Measurements from ENCODE around the gene C1QTNF1.

The C1QTNF1 gene

DNA sequence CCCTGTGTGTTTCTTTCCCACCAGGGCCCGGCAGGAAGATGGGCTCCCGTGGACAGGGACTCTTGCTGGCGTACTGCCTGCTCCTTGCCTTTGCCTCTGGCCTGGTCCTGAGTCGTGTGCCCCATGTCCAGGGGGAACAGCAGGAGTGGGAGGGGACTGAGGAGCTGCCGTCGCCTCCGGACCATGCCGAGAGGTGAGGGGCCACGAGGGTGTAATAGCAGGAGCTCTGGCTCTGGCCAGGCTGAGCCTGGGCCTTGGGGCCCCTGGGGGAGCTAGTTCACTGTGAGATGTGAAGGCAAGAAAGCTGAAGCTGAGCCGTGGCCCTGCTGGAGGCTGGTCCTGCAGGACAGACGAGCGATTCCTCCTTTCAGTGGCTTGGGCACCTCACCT, 20.0 kb downstream of the C1QTNF1 start:
- H3K27ac ChIP-seq (ENCODE audit: low read length) = no peak overlapping the region
- no peak for DNase-seq (ENCODE audit: low read depth, low spot score)
- H3K4me1 ChIP-seq (ENCODE audit: control insufficient read depth, insufficient read depth, low read length) = no peaks in the 10 kb centered on the region
- no peaks in the 10 kb centered on the region for H3K9me3 ChIP-seq (ENCODE audit: control insufficient read depth, insufficient read depth, low read length)
- H3K36me3 ChIP-seq (ENCODE audit: control insufficient read depth, insufficient read depth, low read length) = no peaks in the 10 kb centered on the region; the same call in 1 of the 2 replicates
- no CpG with 5 or more reads among the region's 12 CpGs for WGBS (ENCODE audit: insufficient coverage, insufficient read length)
- no peak overlapping the region for H3K4me3 ChIP-seq (ENCODE audit: low read length)
- H3K27me3 ChIP-seq (ENCODE audit: control insufficient read depth, insufficient read depth, low read length) = no peaks in the 10 kb centered on the region

DNA sequence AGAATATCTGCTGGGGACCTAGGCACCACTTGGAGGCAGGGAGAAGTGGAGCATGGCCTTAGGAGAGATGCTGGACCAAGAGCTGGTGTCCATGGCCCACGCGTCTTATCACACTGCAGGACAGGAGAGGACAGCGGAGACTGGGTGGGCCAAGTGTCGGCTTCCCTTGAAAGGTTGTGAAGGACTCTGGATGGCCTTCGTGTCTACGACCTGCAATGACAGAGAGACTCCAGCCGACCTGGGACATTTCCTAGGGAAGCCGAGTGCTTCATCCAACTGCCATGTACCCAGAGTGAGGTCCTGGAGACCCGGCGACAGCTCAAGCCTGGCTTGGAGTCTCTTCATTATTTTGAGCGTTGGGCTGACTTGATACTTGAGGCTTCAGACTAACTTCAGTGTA, 20.5 kb downstream of the C1QTNF1 start:
- no CpG with 5 or more reads among the region's 11 CpGs for WGBS (ENCODE audit: insufficient coverage, insufficient read length)
- Histone ChIP-seq H3K27ac (ENCODE audit: low read length) (no peak overlapping the region), H3K4me3 (ENCODE audit: low read length) (no peak overlapping the region), H3K36me3 (ENCODE audit: control insufficient read depth, insufficient read depth, low read length) (no peaks in the 10 kb centered on the region; the same call in 1 of the 2 replicates), H3K27me3 (ENCODE audit: control insufficient read depth, insufficient read depth, low read length) (no peaks in the 10 kb centered on the region), H3K4me1 (ENCODE audit: control insufficient read depth, insufficient read depth, low read length) (no peaks in the 10 kb centered on the region), H3K9me3 (ENCODE audit: control insufficient read depth, insufficient read depth, low read length) (no peaks in the 10 kb centered on the region)
- DNase-seq (ENCODE audit: low read depth, low spot score) = no peak

DNA sequence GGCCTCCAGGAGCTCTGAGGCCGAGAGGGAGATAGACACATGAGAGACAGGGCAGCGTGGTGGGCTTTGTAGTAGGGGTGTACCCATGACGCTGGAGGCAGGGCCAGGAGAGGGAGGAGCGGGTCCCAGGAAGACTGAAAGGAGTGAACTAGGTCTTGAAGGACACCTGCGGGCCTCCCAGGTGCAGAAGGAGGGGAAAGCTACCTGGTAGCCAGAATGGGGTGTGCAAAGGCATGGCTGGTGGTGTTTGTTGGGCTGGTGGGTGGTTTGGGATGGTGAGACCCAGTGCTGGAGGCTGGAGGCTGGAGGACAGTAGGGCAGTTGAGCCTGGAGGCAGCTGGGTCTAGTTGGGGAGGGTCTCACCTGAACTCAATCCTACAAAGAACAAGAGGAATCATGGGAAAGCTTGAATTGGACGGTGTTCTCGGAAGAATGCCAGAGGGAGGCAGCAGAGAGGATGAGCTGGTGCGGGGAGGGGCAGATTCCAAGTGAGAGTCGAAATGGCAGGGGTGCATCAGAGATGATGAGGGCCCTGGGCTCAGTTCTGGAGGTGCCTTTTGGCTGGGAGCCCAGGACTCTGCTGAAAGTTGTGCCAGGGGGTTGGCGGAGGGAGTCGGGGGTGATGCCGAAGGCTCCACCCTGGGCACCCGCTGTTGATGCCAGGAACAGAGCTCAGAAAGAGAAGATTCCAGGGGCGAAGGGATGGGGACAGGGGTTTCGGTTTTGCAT, 21.2 kb downstream of the C1QTNF1 start:
- no peaks in the 10 kb centered on the region for H3K27me3 ChIP-seq (ENCODE audit: control insufficient read depth, insufficient read depth, low read length)
- no peak for DNase-seq (ENCODE audit: low read depth, low spot score)
- no peaks in the 10 kb centered on the region for H3K9me3 ChIP-seq (ENCODE audit: control insufficient read depth, insufficient read depth, low read length)
- no peaks in the 10 kb centered on the region for H3K4me1 ChIP-seq (ENCODE audit: control insufficient read depth, insufficient read depth, low read length)
- H3K4me3 ChIP-seq (ENCODE audit: low read length) = no peak overlapping the region
- no CpG with 5 or more reads among the region's 15 CpGs for WGBS (ENCODE audit: insufficient coverage, insufficient read length)
- H3K27ac ChIP-seq (ENCODE audit: low read length) = no peak overlapping the region
- H3K36me3 ChIP-seq (ENCODE audit: control insufficient read depth, insufficient read depth, low read length) = no peaks in the 10 kb centered on the region; the same call in 1 of the 2 replicates

DNA sequence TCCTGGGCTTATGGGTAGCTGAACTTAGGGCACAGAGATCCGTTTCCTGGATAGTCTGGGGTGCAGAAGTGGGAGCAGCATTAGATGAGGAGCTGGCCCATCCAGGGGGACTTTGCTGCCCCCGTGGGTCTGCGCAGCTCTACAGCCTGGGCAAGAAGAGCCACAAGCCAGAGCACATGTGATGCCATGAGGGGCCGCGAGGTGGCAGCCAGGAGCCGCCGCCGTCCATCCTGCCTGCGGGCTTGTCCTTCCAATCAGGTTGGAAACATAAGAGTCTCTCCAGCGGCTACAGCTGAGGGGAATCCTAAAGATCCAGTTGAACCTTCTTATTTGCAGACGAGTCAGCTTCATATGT, 21.9 kb downstream of the C1QTNF1 start:
- Histone ChIP-seq H3K4me1 (ENCODE audit: control insufficient read depth, insufficient read depth, low read length) (no peaks in the 10 kb centered on the region), H3K4me3 (ENCODE audit: low read length) (no peak overlapping the region), H3K27me3 (ENCODE audit: control insufficient read depth, insufficient read depth, low read length) (no peaks in the 10 kb centered on the region), H3K36me3 (ENCODE audit: control insufficient read depth, insufficient read depth, low read length) (no peaks in the 10 kb centered on the region; the same call in 1 of the 2 replicates), H3K27ac (ENCODE audit: low read length) (no peak overlapping the region), H3K9me3 (ENCODE audit: control insufficient read depth, insufficient read depth, low read length) (no peaks in the 10 kb centered on the region)
- WGBS (ENCODE audit: insufficient coverage, insufficient read length) = no CpG with 5 or more reads among the region's 11 CpGs
- peak; percentile 37 for DNase-seq (ENCODE audit: low read depth, low spot score)

DNA sequence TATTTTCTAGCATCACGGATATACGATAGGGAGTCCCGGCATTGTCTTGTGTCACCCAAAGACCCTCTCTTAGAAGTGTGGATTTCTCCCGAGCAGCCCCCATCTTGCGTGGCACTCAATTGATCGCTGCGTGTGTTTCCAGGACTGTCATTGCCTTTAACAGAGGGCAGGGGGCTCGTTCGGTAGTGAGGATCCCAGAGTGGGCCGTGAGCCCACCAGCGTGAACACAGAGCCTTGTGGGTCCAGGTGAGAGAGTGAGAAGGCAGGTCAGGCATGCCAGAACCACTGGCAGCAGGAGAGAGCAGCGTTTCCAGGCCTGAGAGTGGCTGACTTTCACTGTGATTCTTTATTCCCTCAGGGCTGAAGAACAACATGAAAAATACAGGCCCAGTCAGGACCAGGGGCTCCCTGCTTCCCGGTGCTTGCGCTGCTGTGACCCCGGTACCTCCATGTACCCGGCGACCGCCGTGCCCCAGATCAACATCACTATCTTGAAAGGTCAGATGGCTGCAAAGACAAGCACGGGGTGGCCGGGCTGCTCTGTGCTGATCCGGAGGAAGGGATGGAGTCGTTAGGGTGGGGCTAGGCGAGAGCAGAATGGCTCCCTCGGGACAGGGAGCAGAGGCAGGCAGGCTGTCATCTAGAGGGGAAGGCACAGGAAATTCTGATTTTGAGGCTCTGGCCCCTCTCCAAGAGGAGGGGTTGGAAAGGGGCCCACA, 22.4 kb downstream of the C1QTNF1 start:
- Histone ChIP-seq H3K4me1 (ENCODE audit: control insufficient read depth, insufficient read depth, low read length) (no peaks in the 10 kb centered on the region), H3K27ac (ENCODE audit: low read length) (no peak overlapping the region), H3K36me3 (ENCODE audit: control insufficient read depth, insufficient read depth, low read length) (no peaks in the 10 kb centered on the region; the same call in 1 of the 2 replicates), H3K27me3 (ENCODE audit: control insufficient read depth, insufficient read depth, low read length) (no peaks in the 10 kb centered on the region), H3K4me3 (ENCODE audit: low read length) (no peak overlapping the region), H3K9me3 (ENCODE audit: control insufficient read depth, insufficient read depth, low read length) (no peaks in the 10 kb centered on the region)
- DNase-seq (ENCODE audit: low read depth, low spot score) = no peak
- no CpG with 5 or more reads among the region's 25 CpGs for whole genome bisulfite sequencing (ENCODE audit: insufficient coverage, insufficient read length)

DNA sequence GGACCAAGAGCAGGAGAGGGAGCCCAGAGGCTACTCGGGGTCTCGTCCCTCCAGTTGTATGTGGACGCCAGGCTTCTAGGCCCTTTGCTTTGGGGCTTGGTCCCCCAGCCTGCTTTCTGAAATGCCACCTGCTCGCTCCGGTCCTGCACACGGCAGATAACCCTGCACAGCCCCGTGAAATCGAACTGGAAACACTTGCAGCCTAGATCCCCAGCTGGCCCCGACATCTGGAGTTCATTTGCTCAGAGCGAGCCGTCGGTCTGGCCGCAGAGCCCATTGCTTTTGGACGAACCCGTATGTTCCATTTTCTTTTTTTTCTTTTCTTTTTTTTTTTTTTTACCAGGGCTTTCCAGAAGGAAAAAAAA, 22.9 kb downstream of the C1QTNF1 start:
- H3K27ac ChIP-seq (ENCODE audit: low read length) = no peak overlapping the region
- no peaks in the 10 kb centered on the region; the same call in 1 of the 2 replicates for H3K36me3 ChIP-seq (ENCODE audit: control insufficient read depth, insufficient read depth, low read length)
- H3K4me3 ChIP-seq (ENCODE audit: low read length) = no peak overlapping the region
- no CpG with 5 or more reads among the region's 15 CpGs for WGBS (ENCODE audit: insufficient coverage, insufficient read length)
- H3K4me1 ChIP-seq (ENCODE audit: control insufficient read depth, insufficient read depth, low read length) = no peaks in the 10 kb centered on the region
- H3K9me3 ChIP-seq (ENCODE audit: control insufficient read depth, insufficient read depth, low read length) = no peaks in the 10 kb centered on the region
- no peak for DNase-seq (ENCODE audit: low read depth, low spot score)
- H3K27me3 ChIP-seq (ENCODE audit: control insufficient read depth, insufficient read depth, low read length) = no peaks in the 10 kb centered on the region

DNA sequence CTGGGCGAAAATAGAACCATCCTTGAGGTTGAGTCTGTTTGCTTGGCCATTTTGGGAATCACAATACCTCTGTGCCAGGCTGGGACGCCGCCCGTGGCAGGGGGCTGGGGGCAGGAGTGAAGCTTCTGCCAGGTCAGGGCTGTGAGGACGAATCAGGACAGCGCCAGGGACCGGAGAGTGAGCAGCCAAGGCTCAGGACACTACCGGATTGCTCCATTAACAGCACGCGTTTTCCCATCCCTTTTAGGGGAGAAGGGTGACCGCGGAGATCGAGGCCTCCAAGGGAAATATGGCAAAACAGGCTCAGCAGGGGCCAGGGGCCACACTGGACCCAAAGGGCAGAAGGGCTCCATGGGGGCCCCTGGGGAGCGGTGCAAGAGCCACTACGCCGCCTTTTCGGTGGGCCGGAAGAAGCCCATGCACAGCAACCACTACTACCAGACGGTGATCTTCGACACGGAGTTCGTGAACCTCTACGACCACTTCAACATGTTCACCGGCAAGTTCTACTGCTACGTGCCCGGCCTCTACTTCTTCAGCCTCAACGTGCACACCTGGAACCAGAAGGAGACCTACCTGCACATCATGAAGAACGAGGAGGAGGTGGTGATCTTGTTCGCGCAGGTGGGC, 23.4 kb downstream of the C1QTNF1 start:
- H3K4me1 ChIP-seq (ENCODE audit: control insufficient read depth, insufficient read depth, low read length) = no peaks in the 10 kb centered on the region
- no peak overlapping the region for H3K4me3 ChIP-seq (ENCODE audit: low read length)
- no peak overlapping the region for H3K27ac ChIP-seq (ENCODE audit: low read length)
- no peaks in the 10 kb centered on the region; the same call in 1 of the 2 replicates for H3K36me3 ChIP-seq (ENCODE audit: control insufficient read depth, insufficient read depth, low read length)
- no CpG with 5 or more reads among the region's 30 CpGs for whole genome bisulfite sequencing (ENCODE audit: insufficient coverage, insufficient read length)
- no peak for DNase-seq (ENCODE audit: low read depth, low spot score)
- no peaks in the 10 kb centered on the region for H3K27me3 ChIP-seq (ENCODE audit: control insufficient read depth, insufficient read depth, low read length)
- H3K9me3 ChIP-seq (ENCODE audit: control insufficient read depth, insufficient read depth, low read length) = no peaks in the 10 kb centered on the region

DNA sequence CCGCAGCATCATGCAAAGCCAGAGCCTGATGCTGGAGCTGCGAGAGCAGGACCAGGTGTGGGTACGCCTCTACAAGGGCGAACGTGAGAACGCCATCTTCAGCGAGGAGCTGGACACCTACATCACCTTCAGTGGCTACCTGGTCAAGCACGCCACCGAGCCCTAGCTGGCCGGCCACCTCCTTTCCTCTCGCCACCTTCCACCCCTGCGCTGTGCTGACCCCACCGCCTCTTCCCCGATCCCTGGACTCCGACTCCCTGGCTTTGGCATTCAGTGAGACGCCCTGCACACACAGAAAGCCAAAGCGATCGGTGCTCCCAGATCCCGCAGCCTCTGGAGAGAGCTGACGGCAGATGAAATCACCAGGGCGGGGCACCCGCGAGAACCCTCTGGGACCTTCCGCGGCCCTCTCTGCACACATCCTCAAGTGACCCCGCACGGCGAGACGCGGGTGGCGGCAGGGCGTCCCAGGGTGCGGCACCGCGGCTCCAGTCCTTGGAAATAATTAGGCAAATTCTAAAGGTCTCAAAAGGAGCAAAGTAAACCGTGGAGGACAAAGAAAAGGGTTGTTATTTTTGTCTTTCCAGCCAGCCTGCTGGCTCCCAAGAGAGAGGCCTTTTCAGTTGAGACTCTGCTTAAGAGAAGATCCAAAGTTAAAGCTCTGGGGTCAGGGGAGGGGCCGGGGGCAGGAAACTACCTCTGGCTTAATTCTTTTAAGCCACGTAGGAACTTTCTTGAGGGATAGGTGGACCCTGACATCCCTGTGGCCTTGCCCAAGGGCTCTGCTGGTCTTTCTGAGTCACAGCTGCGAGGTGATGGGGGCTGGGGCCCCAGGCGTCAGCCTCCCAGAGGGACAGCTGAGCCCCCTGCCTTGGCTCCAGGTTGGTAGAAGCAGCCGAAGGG, 24.2 kb downstream of the C1QTNF1 start:
- Histone ChIP-seq H3K4me1 (ENCODE audit: control insufficient read depth, insufficient read depth, low read length) (no peaks in the 10 kb centered on the region), H3K27ac (ENCODE audit: low read length) (no peak overlapping the region), H3K4me3 (ENCODE audit: low read length) (no peak overlapping the region), H3K36me3 (ENCODE audit: control insufficient read depth, insufficient read depth, low read length) (no peaks in the 10 kb centered on the region; the same call in 1 of the 2 replicates), H3K9me3 (ENCODE audit: control insufficient read depth, insufficient read depth, low read length) (no peaks in the 10 kb centered on the region), H3K27me3 (ENCODE audit: control insufficient read depth, insufficient read depth, low read length) (no peaks in the 10 kb centered on the region)
- WGBS (ENCODE audit: insufficient coverage, insufficient read length) = no CpG with 5 or more reads among the region's 41 CpGs
- DNase-seq (ENCODE audit: low read depth, low spot score) = no peak

DNA sequence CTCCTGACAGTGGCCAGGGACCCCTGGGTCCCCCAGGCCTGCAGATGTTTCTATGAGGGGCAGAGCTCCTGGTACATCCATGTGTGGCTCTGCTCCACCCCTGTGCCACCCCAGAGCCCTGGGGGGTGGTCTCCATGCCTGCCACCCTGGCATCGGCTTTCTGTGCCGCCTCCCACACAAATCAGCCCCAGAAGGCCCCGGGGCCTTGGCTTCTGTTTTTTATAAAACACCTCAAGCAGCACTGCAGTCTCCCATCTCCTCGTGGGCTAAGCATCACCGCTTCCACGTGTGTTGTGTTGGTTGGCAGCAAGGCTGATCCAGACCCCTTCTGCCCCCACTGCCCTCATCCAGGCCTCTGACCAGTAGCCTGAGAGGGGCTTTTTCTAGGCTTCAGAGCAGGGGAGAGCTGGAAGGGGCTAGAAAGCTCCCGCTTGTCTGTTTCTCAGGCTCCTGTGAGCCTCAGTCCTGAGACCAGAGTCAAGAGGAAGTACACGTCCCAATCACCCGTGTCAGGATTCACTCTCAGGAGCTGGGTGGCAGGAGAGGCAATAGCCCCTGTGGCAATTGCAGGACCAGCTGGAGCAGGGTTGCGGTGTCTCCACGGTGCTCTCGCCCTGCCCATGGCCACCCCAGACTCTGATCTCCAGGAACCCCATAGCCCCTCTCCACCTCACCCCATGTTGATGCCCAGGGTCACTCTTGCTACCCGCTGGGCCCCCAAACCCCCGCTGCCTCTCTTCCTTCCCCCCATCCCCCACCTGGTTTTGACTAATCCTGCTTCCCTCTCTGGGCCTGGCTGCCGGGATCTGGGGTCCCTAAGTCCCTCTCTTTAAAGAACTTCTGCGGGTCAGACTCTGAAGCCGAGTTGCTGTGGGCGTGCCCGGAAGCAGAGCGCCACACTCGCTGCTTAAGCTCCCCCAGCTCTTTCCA, 25.1 kb downstream of the C1QTNF1 start:
- no peaks in the 10 kb centered on the region for H3K9me3 ChIP-seq (ENCODE audit: control insufficient read depth, insufficient read depth, low read length)
- no peaks in the 10 kb centered on the region; the same call in 1 of the 2 replicates for H3K36me3 ChIP-seq (ENCODE audit: control insufficient read depth, insufficient read depth, low read length)
- no CpG with 5 or more reads among the region's 21 CpGs for WGBS (ENCODE audit: insufficient coverage, insufficient read length)
- no peaks in the 10 kb centered on the region for H3K4me1 ChIP-seq (ENCODE audit: control insufficient read depth, insufficient read depth, low read length)
- H3K4me3 ChIP-seq (ENCODE audit: low read length) = no peak overlapping the region
- DNase-seq (ENCODE audit: low read depth, low spot score) = no peak
- no peaks in the 10 kb centered on the region for H3K27me3 ChIP-seq (ENCODE audit: control insufficient read depth, insufficient read depth, low read length)
- H3K27ac ChIP-seq (ENCODE audit: low read length) = no peak overlapping the region
